GM19328 (cell line): ENCODE data around the gene ZNF341.

Source experiments
- ATAC-seq: cut with Tn5 transposase; IDR thresholded peaks from one replicate; pipeline ENCODE4 v1.9.1; 2021; ENCODE audit warnings: mild to moderate bottlenecking, moderate library complexity; ENCODE audit not compliant: unreplicated experiment

ZNF341 gene

GRCh38 chr20:33839591-33839990 lies 107.8 kb downstream of the ZNF341 start:
- no peak for ATAC-seq

DNA sequence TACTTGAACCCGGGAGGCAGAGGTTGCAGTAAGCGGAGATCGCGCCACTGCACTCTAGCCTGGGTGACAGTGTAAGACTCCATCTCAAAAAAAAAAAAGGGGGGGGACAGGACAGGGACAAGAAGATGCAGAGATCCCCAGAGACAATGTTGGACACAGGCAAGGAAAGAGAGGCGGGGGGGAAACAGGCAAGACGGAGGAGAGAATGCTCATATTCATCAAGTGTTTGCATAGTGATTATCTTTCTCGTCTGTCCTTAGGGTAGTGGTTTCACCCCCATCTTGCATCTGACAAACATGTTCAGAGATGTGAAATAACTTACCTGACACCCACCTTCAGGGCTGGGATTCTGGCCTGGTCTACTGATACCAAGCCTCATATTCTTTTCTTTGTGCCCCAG lies 108.4 kb downstream of the ZNF341 start:
- ATAC-seq, result no peak

GRCh38 chr20:33840759-33841435 lies 109.1 kb downstream of the ZNF341 start:
- ATAC-seq, result no peak

DNA sequence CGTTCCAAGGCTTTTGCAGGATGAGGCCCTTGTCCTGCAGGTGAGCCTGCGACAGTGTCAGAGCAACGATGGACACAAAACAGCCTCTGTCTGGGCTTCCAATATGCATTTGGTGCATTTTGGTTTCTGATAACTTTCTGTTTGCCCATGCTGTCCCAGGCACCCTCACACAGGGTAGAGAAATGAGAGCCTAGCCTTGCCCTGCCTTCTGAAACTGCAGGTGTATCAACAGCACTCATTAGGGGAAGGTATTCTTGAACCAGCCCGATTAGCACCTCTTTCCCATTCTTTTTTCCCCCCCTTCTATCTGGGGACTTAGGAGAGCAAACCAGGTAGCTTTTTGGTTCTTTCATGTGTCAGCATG lies 109.6 kb downstream of the ZNF341 start:
- ATAC-seq, result no peak
